CD8-positive, alpha-beta memory T cell (primary cell): Measurements from ENCODE around the gene BMF. TPM values are rescaled to one million over a fixed set of nuclear protein-coding genes. Genes with fewer than 3 reads are reported as not detected.
"Not testable (repeated sequence)": the region's sequence is repeated elsewhere in the genome, so short reads cannot be mapped to it uniquely, and the experiment has no call there.

Experiments
- CTCF ChIA-PET: fragments of 350-600 bp; sonication (Branson Sonifier 250); formaldehyde crosslinking; loops from one replicate; lab custom pipeline; 2021; ENCODE audit warnings: antibody characterized with exemption; lab: Charles Lee
- POLR2A ChIA-PET: fragments of 350-600 bp; sonication (Branson Sonifier 250); formaldehyde crosslinking; loops from one replicate; lab custom pipeline; 2021; ENCODE audit warnings: antibody characterized with exemption; lab: Charles Lee
- DNase-seq, 5 donors: peaks; one replicate each; pipeline versions ENCODE4 v3.0.0 to v3.0.0-alpha.2; 2020 to 2022; ENCODE audit warnings: mixed read lengths in 1 of 5
- H3K27ac ChIP-seq: one replicate; pipeline ENCODE4 v1.7.0; 2013; ENCODE audit warnings: low read depth, mild to moderate bottlenecking, low read length, moderate library complexity
- H3K27me3 ChIP-seq: 2 replicates; pipeline ENCODE4 v1.7.0; 2013; ENCODE audit warnings: low read length, mild to moderate bottlenecking; ENCODE audit not compliant: insufficient read depth, poor library complexity, severe bottlenecking
- H3K36me3 ChIP-seq: 2 replicates; pipeline ENCODE4 v1.7.0; 2013; ENCODE audit warnings: mild to moderate bottlenecking, low read length, moderate library complexity; ENCODE audit not compliant: insufficient read depth
- H3K4me1 ChIP-seq: 2 replicates; pipeline ENCODE4 v1.7.0; 2013; ENCODE audit warnings: mild to moderate bottlenecking, low read length, moderate library complexity; ENCODE audit not compliant: insufficient read depth
- H3K4me3 ChIP-seq: 2 replicates; pipeline ENCODE4 v1.7.0; 2013; ENCODE audit warnings: mild to moderate bottlenecking, low read length
- H3K9me3 ChIP-seq: 2 replicates; pipeline ENCODE4 v1.7.0; 2013; ENCODE audit warnings: mild to moderate bottlenecking, low read length
- H3K27ac Mint-ChIP-seq, 8 donors: one replicate each; pipeline ENCODE4 v1.8.0; 2020 to 2021; ENCODE audit warnings: mixed read lengths in 8 of 8, mild to moderate bottlenecking in 6 of 8, inconsistent platforms in 3 of 8, moderate library complexity in 3 of 8
- H3K27me3 Mint-ChIP-seq, 2 donors: one replicate each; pipeline ENCODE4 v1.8.0; 2020 to 2021; ENCODE audit warnings: mixed read lengths in 2 of 2, mild to moderate bottlenecking in 1 of 2, moderate library complexity in 1 of 2
- H3K36me3 Mint-ChIP-seq, 3 donors: one replicate each; pipeline ENCODE4 v1.8.0; 2020 to 2021; ENCODE audit warnings: mixed read lengths in 3 of 3, inconsistent platforms in 1 of 3, mild to moderate bottlenecking in 1 of 3
- H3K4me1 Mint-ChIP-seq, 3 donors: one replicate each; pipeline ENCODE4 v1.8.0; 2020 to 2021; ENCODE audit warnings: mixed read lengths in 3 of 3, inconsistent platforms in 1 of 3, mild to moderate bottlenecking in 1 of 3
- H3K4me3 Mint-ChIP-seq, 7 donors: one replicate each; pipeline ENCODE4 v1.8.0; 2020 to 2021; ENCODE audit warnings: mixed read lengths in 7 of 7, mild to moderate bottlenecking in 6 of 7, moderate library complexity in 4 of 7, inconsistent platforms in 2 of 7
- H3K9me3 Mint-ChIP-seq, 5 donors: one replicate each; pipeline ENCODE4 v1.8.0; 2020 to 2022; ENCODE audit warnings: mixed read lengths in 5 of 5, mild to moderate bottlenecking in 3 of 5, moderate library complexity in 2 of 5, inconsistent platforms in 1 of 5
- polyA plus RNA-seq: library from polyadenylated mRNA; unstranded; fragments of 300-500 nt; fragmentation: Illumina TruSeq; gene quantifications from one replicate; pipeline ENCODE4 v1.2.3, GENCODE V29; 2021
- total RNA-seq, 2 experiments: library from RNA; stranded (reverse); gene quantifications; one replicate each; pipeline ENCODE4 v1.2.3, GENCODE V29; 2021

BMF gene
- total RNA-seq, result 10 to 100 TPM; 15.3 to 16.8 TPM
- 2.3 TPM for polyA plus RNA-seq

- Histone ChIP-seq H3K9me3 (no peaks in the 10 kb centered on the region), H3K4me1 (peaks cover 38% of the 10 kb centered on the region), H3K27ac (peak within 1 kb of the TSS; percentile 19), H3K36me3 (no peaks in the 10 kb centered on the region), H3K27me3 (no peaks in the 10 kb centered on the region), H3K4me3 (peak within 1 kb of the TSS; percentile 86)
- ChIA-PET CTCF (interaction anchor here (0.6 to 15.6 kb wide), 8 partner anchors 11 to 368 kb away, joined by 3 to 186 read pairs (median 4); no protein-coding TSS in a partner anchor), POLR2A (interaction anchor here (0.6 to 3.8 kb wide), 6 partner anchors 8 to 214 kb away, joined by 3 to 23 read pairs (median 3); no protein-coding TSS in a partner anchor)
- H3K36me3 Mint-ChIP-seq, result peaks cover 0 to 15% (median 0%) of the 10 kb centered on the region in 3 donors
- peaks cover 5 to 14% of the 10 kb centered on the region in 2 donors for H3K27me3 Mint-ChIP-seq
- peak within 1 kb of the TSS; percentile 91 to 99 (median 97) for H3K4me3 Mint-ChIP-seq
- H3K9me3 Mint-ChIP-seq, result no peaks in the 10 kb centered on the region
- H3K4me1 Mint-ChIP-seq, result peaks cover 42 to 51% (median 49%) of the 10 kb centered on the region in 3 donors
- peak; percentile 87 to 98 (median 95) for DNase-seq
- peak within 1 kb of the TSS; percentile 75 to 99 (median 92) for H3K27ac Mint-ChIP-seq
Observed at GRCh38 chr15:40108855-40109735, at the start of gene BMF. Gene BMF (minus strand): TSS chr15:40108879. CDS start chr15:40106086, 2,793 bp downstream.

- no peak overlapping the region for H3K4me3 ChIP-seq
- no peaks in the 10 kb centered on the region for H3K27me3 ChIP-seq
- Mint-ChIP-seq H3K27ac (no peak overlapping the region), H3K9me3 (no peaks in the 10 kb centered on the region), H3K36me3 (no peaks in the 10 kb centered on the region), H3K4me3 (no peak overlapping the region), H3K4me1 (no peaks in the 10 kb centered on the region), H3K27me3 (peaks cover 0 to 2% of the 10 kb centered on the region in 2 donors)
- POLR2A ChIA-PET, result interaction anchor here (0.6 kb wide), 1 partner anchor 150 kb away, joined by 3 read pairs; the partner anchor contains the start of gene PLCB2
- DNase-seq, result no peak
- CTCF ChIA-PET, result no interaction called here
- H3K9me3 ChIP-seq, result no peaks in the 10 kb centered on the region
- no peaks in the 10 kb centered on the region for H3K36me3 ChIP-seq
- H3K4me1 ChIP-seq, result peaks cover 13% of the 10 kb centered on the region
- no peak overlapping the region for H3K27ac ChIP-seq
Observed at GRCh38 chr15:40157778-40158447, 49.2 kb upstream of the BMF start.

- Histone ChIP-seq H3K9me3 (no peaks in the 10 kb centered on the region), H3K27me3 (no peaks in the 10 kb centered on the region), H3K36me3 (no peaks in the 10 kb centered on the region), H3K4me3 (no peak overlapping the region), H3K27ac (no peak overlapping the region), H3K4me1 (peaks cover 3% of the 10 kb centered on the region)
- Mint-ChIP-seq H3K27ac (peak overlapping the region in 1 of 8 donors; percentile 96), H3K36me3 (no peaks in the 10 kb centered on the region), H3K27me3 (peaks cover 0 to 4% of the 10 kb centered on the region in 2 donors), H3K4me1 (no peaks in the 10 kb centered on the region), H3K9me3 (no peaks in the 10 kb centered on the region), H3K4me3 (no peak overlapping the region)
- ChIA-PET POLR2A (no interaction called here), CTCF (no interaction called here)
- no peak for DNase-seq
Observed at GRCh38 chr15:40155270-40155910, 46.7 kb upstream of the BMF start.

GRCh38 chr15:40154821-40155220, 46.1 kb upstream of the BMF start:
- H3K36me3 Mint-ChIP-seq, H3K4me1 Mint-ChIP-seq, H3K9me3 Mint-ChIP-seq, DNase-seq, H3K27ac ChIP-seq, H3K9me3 ChIP-seq, H3K4me3 Mint-ChIP-seq, H3K36me3 ChIP-seq, H3K4me1 ChIP-seq, H3K4me3 ChIP-seq, H3K27me3 ChIP-seq, H3K27me3 Mint-ChIP-seq, CTCF ChIA-PET, POLR2A ChIA-PET, H3K27ac Mint-ChIP-seq: not testable (repeated sequence)

GRCh38 chr15:40151991-40152390, 43.3 kb upstream of the BMF start:
- Mint-ChIP-seq H3K27ac (no peak overlapping the region), H3K36me3 (no peaks in the 10 kb centered on the region), H3K4me3 (no peak overlapping the region), H3K27me3 (peaks cover 0 to 4% of the 10 kb centered on the region in 2 donors), H3K4me1 (no peaks in the 10 kb centered on the region), H3K9me3 (no peaks in the 10 kb centered on the region)
- Histone ChIP-seq H3K4me1 (no peaks in the 10 kb centered on the region), H3K27ac (no peak overlapping the region), H3K9me3 (no peaks in the 10 kb centered on the region), H3K36me3 (no peaks in the 10 kb centered on the region), H3K4me3 (no peak overlapping the region), H3K27me3 (no peaks in the 10 kb centered on the region)
- POLR2A ChIA-PET, result interaction anchor here (0.7 kb wide), 1 partner anchor 749 kb away, joined by 6 read pairs; no protein-coding TSS in a partner anchor
- CTCF ChIA-PET, result no interaction called here
- DNase-seq, result no peak

- Mint-ChIP-seq H3K4me3 (no peak overlapping the region), H3K9me3 (no peaks in the 10 kb centered on the region), H3K36me3 (no peaks in the 10 kb centered on the region), H3K4me1 (no peaks in the 10 kb centered on the region), H3K27ac (peak overlapping the region in 1 of 8 donors; percentile 92), H3K27me3 (peaks cover 0 to 5% of the 10 kb centered on the region in 2 donors)
- no peaks in the 10 kb centered on the region for H3K27me3 ChIP-seq
- CTCF ChIA-PET, result no interaction called here
- no peak for DNase-seq
- H3K9me3 ChIP-seq, result no peaks in the 10 kb centered on the region
- POLR2A ChIA-PET, result no interaction called here
- H3K4me1 ChIP-seq, result no peaks in the 10 kb centered on the region
- no peak overlapping the region for H3K4me3 ChIP-seq
- H3K36me3 ChIP-seq, result no peaks in the 10 kb centered on the region
- H3K27ac ChIP-seq, result no peak overlapping the region
Observed at GRCh38 chr15:40151499-40151898, 42.8 kb upstream of the BMF start.

- ChIA-PET CTCF (interaction anchor here (0.6 kb wide), 1 partner anchor 11 kb away, joined by 3 read pairs; the partner anchor contains the start of gene BUB1B), POLR2A (no interaction called here)
- Histone ChIP-seq H3K27ac (no peak overlapping the region), H3K27me3 (no peaks in the 10 kb centered on the region), H3K4me1 (no peaks in the 10 kb centered on the region), H3K9me3 (no peaks in the 10 kb centered on the region), H3K36me3 (no peaks in the 10 kb centered on the region), H3K4me3 (no peak overlapping the region)
- Mint-ChIP-seq H3K27ac (no peak overlapping the region), H3K4me3 (no peak overlapping the region), H3K36me3 (no peaks in the 10 kb centered on the region), H3K4me1 (no peaks in the 10 kb centered on the region), H3K9me3 (no peaks in the 10 kb centered on the region), H3K27me3 (peaks cover 0 to 5% of the 10 kb centered on the region in 2 donors)
- no peak for DNase-seq
Observed at GRCh38 chr15:40150163-40150925, 41.7 kb upstream of the BMF start.
